WTC11 (cell line): ENCODE results near the gene WBP1L. TPM values are rescaled to one million over a fixed set of nuclear protein-coding genes. Genes with fewer than 3 reads are reported as not detected.

Experiments used
- ATAC-seq: fragments of 200-7000 bp; cut with Tn5 transposase; 2 replicates; pipeline ENCODE4 v1.10.0; 2021; ENCODE audit warnings: mild to moderate bottlenecking, moderate library complexity
- CTCF ChIA-PET: fragments of 300-600 bp; sonication (Branson Sonifier 250); formaldehyde crosslinking; loops from one replicate; lab custom pipeline; 2021; ENCODE audit warnings: antibody characterized with exemption; lab: Charles Lee
- POLR2A ChIA-PET: fragments of 350-600 bp; sonication (Branson Sonifier 250); formaldehyde crosslinking; loops from one replicate; lab custom pipeline; 2021; ENCODE audit warnings: antibody characterized with exemption; lab: Charles Lee
- DNase-seq: peaks from one replicate; pipeline ENCODE4 v3.0.0; 2021; ENCODE audit warnings: low spot score
- H3K27ac Mint-ChIP-seq: 2 replicates; pipeline ENCODE4 v1.8.0; 2021; ENCODE audit warnings: mixed read lengths
- H3K27me3 Mint-ChIP-seq: 2 replicates; pipeline ENCODE4 v1.8.0; 2021; ENCODE audit warnings: low read depth, mild to moderate bottlenecking, moderate library complexity, mixed read lengths
- H3K36me3 Mint-ChIP-seq: 2 replicates; pipeline ENCODE4 v1.8.0; 2021; ENCODE audit warnings: mixed read lengths
- H3K4me1 Mint-ChIP-seq: 2 replicates; pipeline ENCODE4 v1.8.0; 2022; ENCODE audit warnings: mixed read lengths
- H3K4me3 Mint-ChIP-seq: 2 replicates; pipeline ENCODE4 v1.8.0; 2021; ENCODE audit warnings: mild to moderate bottlenecking, moderate library complexity, mixed read lengths
- H3K9me3 Mint-ChIP-seq: 2 replicates; pipeline ENCODE4 v1.8.0; 2021; ENCODE audit warnings: mixed read lengths
- ETV6 ChIP-seq: sonication (generic); formaldehyde crosslinking; IDR thresholded peaks from 2 replicates; pipeline ENCODE4 v1.8.1; 2022; ENCODE audit warnings: mild to moderate bottlenecking, missing genetic modification reagents
- FOXP1 ChIP-seq: sonication (generic); formaldehyde crosslinking; IDR thresholded peaks from 2 replicates; pipeline ENCODE4 v1.8.0; 2022; ENCODE audit warnings: missing genetic modification reagents, mild to moderate bottlenecking, moderate library complexity, borderline replicate concordance
- JAZF1 ChIP-seq: fragments of 250-450 bp; sonication (Bioruptor Pico); IDR thresholded peaks from 2 replicates; pipeline ENCODE4 v1.9.0; 2021; ENCODE audit warnings: moderate library complexity, mild to moderate bottlenecking, inconsistent platforms
- MYBL2 ChIP-seq: sonication (generic); formaldehyde crosslinking; IDR thresholded peaks from 2 replicates; pipeline ENCODE4 v1.8.1; 2023; ENCODE audit warnings: mild to moderate bottlenecking, moderate library complexity, missing genetic modification reagents
- RORB ChIP-seq: fragments of 250-450 bp; sonication (Bioruptor Pico); IDR thresholded peaks from 2 replicates; pipeline ENCODE4 v1.9.0; 2021; ENCODE audit warnings: mild to moderate bottlenecking
- SMAD4 ChIP-seq: sonication (generic); formaldehyde crosslinking; IDR thresholded peaks from 2 replicates; pipeline ENCODE4 v1.8.0; 2022; ENCODE audit warnings: mild to moderate bottlenecking, missing genetic modification reagents
- SP1 ChIP-seq: sonication (generic); formaldehyde crosslinking; conservative IDR thresholded peaks from 2 replicates; pipeline ENCODE4 v1.8.1; 2022; ENCODE audit warnings: missing genetic modification reagents
- TCF7 ChIP-seq: sonication (generic); formaldehyde crosslinking; IDR thresholded peaks from 2 replicates; pipeline ENCODE4 v1.8.0; 2022; ENCODE audit warnings: mild to moderate bottlenecking, low read depth, missing genetic modification reagents, moderate library complexity
- ZNF121 ChIP-seq: sonication (generic); formaldehyde crosslinking; IDR thresholded peaks from 2 replicates; pipeline ENCODE4 v1.8.0; 2023; ENCODE audit warnings: missing genetic modification reagents
- ZNF671 ChIP-seq: fragments of 250-450 bp; sonication (Bioruptor Pico); IDR thresholded peaks from 2 replicates; pipeline ENCODE4 v1.8.0; 2021; ENCODE audit warnings: mild to moderate bottlenecking
- total RNA-seq: library from RNA; stranded (reverse); gene quantifications from 3 replicates; pipeline ENCODE4 v1.2.3, GENCODE V29; 2021
- TF ChIP-seq, protein P1 (sequence below): sonication (generic); formaldehyde crosslinking; IDR thresholded peaks from 2 replicates; pipeline ENCODE4 v1.8.0; 2022; ENCODE audit warnings: mild to moderate bottlenecking, missing genetic modification reagents
- TF ChIP-seq, protein P2 (sequence below): sonication (generic); formaldehyde crosslinking; IDR thresholded peaks from 2 replicates; pipeline ENCODE4 v1.8.0; 2023; ENCODE audit warnings: mild to moderate bottlenecking, missing genetic modification reagents
- TF ChIP-seq, protein P3 (sequence below): sonication (generic); formaldehyde crosslinking; IDR thresholded peaks from 2 replicates; pipeline ENCODE4 v1.8.1; 2023; ENCODE audit warnings: mild to moderate bottlenecking, missing genetic modification reagents
- TF ChIP-seq, protein P4 (sequence below): sonication (generic); formaldehyde crosslinking; IDR thresholded peaks from 2 replicates; pipeline ENCODE4 v1.8.1; 2022; ENCODE audit warnings: mild to moderate bottlenecking, missing genetic modification reagents, moderate library complexity, borderline replicate concordance
- TF ChIP-seq, protein P5 (sequence below): fragments of 250-450 bp; sonication (Bioruptor Pico); IDR thresholded peaks from 2 replicates; pipeline ENCODE4 v1.9.0; 2021; ENCODE audit warnings: mild to moderate bottlenecking

The WBP1L gene
- total RNA-seq, 1 experiment from 2014 or later, result 26.8 TPM

DNA sequence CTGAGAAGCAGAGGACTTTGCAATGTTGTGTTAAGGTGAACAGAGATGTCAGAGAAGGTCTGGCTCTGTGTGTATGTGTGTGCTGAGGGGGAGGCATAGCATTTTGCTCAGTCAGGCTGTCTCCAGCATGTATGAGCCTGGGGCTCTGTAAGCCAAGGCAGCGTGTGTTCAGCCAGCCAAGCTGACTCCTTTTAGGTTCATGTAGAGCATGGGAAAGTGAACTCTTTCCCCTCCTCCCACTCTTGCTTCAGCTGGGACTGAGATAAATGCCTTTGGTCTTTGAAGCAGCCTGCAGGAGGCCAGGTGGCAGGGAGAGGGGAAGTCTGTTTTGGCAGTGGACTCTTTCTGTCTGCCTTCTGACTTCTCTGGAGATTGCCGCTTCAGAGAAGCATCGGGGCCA, 25.5 kb upstream of the WBP1L start:
- TF ChIP-seq, protein P1, sequence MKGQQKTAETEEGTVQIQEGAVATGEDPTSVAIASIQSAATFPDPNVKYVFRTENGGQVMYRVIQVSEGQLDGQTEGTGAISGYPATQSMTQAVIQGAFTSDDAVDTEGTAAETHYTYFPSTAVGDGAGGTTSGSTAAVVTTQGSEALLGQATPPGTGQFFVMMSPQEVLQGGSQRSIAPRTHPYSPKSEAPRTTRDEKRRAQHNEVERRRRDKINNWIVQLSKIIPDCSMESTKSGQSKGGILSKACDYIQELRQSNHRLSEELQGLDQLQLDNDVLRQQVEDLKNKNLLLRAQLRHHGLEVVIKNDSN (CRISPR knock-in tag), result no peak
- no peak for TF ChIP-seq SP1 (CRISPR knock-in tag)
- TF ChIP-seq MYBL2 (CRISPR knock-in tag), result no peak
- TF ChIP-seq, protein P2, sequence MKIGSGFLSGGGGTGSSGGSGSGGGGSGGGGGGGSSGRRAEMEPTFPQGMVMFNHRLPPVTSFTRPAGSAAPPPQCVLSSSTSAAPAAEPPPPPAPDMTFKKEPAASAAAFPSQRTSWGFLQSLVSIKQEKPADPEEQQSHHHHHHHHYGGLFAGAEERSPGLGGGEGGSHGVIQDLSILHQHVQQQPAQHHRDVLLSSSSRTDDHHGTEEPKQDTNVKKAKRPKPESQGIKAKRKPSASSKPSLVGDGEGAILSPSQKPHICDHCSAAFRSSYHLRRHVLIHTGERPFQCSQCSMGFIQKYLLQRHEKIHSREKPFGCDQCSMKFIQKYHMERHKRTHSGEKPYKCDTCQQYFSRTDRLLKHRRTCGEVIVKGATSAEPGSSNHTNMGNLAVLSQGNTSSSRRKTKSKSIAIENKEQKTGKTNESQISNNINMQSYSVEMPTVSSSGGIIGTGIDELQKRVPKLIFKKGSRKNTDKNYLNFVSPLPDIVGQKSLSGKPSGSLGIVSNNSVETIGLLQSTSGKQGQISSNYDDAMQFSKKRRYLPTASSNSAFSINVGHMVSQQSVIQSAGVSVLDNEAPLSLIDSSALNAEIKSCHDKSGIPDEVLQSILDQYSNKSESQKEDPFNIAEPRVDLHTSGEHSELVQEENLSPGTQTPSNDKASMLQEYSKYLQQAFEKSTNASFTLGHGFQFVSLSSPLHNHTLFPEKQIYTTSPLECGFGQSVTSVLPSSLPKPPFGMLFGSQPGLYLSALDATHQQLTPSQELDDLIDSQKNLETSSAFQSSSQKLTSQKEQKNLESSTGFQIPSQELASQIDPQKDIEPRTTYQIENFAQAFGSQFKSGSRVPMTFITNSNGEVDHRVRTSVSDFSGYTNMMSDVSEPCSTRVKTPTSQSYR, result no peak
- no peak for TF ChIP-seq ZNF121 (CRISPR knock-in tag)
- no peak for TF ChIP-seq ZNF671 (CRISPR knock-in tag)
- TF ChIP-seq JAZF1 (CRISPR knock-in tag), result no peak
- TF ChIP-seq SMAD4 (CRISPR knock-in tag), result no peak
- no peak for TF ChIP-seq RORB
- TF ChIP-seq, protein P3, sequence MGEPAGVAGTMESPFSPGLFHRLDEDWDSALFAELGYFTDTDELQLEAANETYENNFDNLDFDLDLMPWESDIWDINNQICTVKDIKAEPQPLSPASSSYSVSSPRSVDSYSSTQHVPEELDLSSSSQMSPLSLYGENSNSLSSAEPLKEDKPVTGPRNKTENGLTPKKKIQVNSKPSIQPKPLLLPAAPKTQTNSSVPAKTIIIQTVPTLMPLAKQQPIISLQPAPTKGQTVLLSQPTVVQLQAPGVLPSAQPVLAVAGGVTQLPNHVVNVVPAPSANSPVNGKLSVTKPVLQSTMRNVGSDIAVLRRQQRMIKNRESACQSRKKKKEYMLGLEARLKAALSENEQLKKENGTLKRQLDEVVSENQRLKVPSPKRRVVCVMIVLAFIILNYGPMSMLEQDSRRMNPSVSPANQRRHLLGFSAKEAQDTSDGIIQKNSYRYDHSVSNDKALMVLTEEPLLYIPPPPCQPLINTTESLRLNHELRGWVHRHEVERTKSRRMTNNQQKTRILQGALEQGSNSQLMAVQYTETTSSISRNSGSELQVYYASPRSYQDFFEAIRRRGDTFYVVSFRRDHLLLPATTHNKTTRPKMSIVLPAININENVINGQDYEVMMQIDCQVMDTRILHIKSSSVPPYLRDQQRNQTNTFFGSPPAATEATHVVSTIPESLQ (CRISPR knock-in tag), result no peak
- TF ChIP-seq, protein P4, sequence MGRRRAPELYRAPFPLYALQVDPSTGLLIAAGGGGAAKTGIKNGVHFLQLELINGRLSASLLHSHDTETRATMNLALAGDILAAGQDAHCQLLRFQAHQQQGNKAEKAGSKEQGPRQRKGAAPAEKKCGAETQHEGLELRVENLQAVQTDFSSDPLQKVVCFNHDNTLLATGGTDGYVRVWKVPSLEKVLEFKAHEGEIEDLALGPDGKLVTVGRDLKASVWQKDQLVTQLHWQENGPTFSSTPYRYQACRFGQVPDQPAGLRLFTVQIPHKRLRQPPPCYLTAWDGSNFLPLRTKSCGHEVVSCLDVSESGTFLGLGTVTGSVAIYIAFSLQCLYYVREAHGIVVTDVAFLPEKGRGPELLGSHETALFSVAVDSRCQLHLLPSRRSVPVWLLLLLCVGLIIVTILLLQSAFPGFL, result no peak
- TF ChIP-seq FOXP1, result no peak
- TF ChIP-seq ETV6, result no peak
- peaks cover 51% of the 10 kb centered on the region for H3K4me1 Mint-ChIP-seq
- peak overlapping the region; percentile 37 for H3K4me3 Mint-ChIP-seq
- peaks cover 21% of the 10 kb centered on the region for H3K36me3 Mint-ChIP-seq
- ATAC-seq (no peak), DNase-seq (peak; percentile 27)
- H3K9me3 Mint-ChIP-seq, result no peaks in the 10 kb centered on the region
- ChIA-PET CTCF (interaction anchor here (0.9 to 1.3 kb wide), 2 partner anchors 39 to 199 kb away, joined by 3 to 4 read pairs; partner anchors contain the start of gene CNNM2), POLR2A (interaction anchor here (0.6 kb wide), 1 partner anchor 75 kb away, joined by 3 read pairs; no protein-coding TSS in a partner anchor)
- no peaks in the 10 kb centered on the region for H3K27me3 Mint-ChIP-seq
- H3K27ac Mint-ChIP-seq, result peak overlapping the region; percentile 80

DNA sequence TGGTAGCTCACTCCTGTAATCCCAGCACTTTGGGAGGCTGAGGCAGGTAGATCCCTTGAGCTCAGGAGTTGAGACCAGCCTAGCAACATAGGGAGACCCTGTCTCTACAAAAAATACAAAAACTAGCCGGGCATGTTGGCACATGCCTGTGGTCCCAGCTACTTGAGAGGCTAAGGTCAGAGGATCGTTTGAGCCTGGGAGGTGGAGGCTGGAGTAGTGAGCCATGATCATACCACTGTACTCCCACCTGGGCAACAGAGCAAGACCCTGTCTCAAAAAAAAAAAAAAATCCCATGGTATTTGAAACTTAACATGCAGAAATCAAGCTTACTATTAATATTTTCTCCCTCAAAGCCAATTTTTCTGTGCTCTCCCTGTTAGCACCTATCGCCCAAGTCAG, 23.4 kb upstream of the WBP1L start:
- CTCF ChIA-PET, result interaction anchor here (0.7 to 1.6 kb wide), 4 partner anchors 45 to 1252 kb away, joined by 3 to 5 read pairs (median 4); no protein-coding TSS in a partner anchor
- no peak overlapping the region; the same call in 1 of the 2 replicates for H3K27ac Mint-ChIP-seq
- POLR2A ChIA-PET, result interaction anchor here (0.6 kb wide), 1 partner anchor 55 kb away, joined by 3 read pairs; no protein-coding TSS in a partner anchor
- peaks cover 6% of the 10 kb centered on the region for H3K9me3 Mint-ChIP-seq
- DNase-seq (no peak), ATAC-seq (no peak)
- H3K27me3 Mint-ChIP-seq, result no peaks in the 10 kb centered on the region
- no peak overlapping the region for H3K4me3 Mint-ChIP-seq
- no peak for TF ChIP-seq JAZF1 (CRISPR knock-in tag)
- no peak for TF ChIP-seq TCF7 (CRISPR knock-in tag)
- peak; percentile 79; the same call in 1 of the 2 replicates for TF ChIP-seq ZNF121 (CRISPR knock-in tag)
- TF ChIP-seq, protein P5, sequence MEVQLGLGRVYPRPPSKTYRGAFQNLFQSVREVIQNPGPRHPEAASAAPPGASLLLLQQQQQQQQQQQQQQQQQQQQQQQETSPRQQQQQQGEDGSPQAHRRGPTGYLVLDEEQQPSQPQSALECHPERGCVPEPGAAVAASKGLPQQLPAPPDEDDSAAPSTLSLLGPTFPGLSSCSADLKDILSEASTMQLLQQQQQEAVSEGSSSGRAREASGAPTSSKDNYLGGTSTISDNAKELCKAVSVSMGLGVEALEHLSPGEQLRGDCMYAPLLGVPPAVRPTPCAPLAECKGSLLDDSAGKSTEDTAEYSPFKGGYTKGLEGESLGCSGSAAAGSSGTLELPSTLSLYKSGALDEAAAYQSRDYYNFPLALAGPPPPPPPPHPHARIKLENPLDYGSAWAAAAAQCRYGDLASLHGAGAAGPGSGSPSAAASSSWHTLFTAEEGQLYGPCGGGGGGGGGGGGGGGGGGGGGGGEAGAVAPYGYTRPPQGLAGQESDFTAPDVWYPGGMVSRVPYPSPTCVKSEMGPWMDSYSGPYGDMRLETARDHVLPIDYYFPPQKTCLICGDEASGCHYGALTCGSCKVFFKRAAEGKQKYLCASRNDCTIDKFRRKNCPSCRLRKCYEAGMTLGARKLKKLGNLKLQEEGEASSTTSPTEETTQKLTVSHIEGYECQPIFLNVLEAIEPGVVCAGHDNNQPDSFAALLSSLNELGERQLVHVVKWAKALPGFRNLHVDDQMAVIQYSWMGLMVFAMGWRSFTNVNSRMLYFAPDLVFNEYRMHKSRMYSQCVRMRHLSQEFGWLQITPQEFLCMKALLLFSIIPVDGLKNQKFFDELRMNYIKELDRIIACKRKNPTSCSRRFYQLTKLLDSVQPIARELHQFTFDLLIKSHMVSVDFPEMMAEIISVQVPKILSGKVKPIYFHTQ, result no peak
- H3K36me3 Mint-ChIP-seq, result peaks cover 35% of the 10 kb centered on the region
- peaks cover 45% of the 10 kb centered on the region for H3K4me1 Mint-ChIP-seq
